ENCODE measurements around the gene KRT73. TPM values are rescaled to one million over a fixed set of nuclear protein-coding genes. Genes with fewer than 3 reads are reported as not detected.

KRT73 gene
- total and polyA plus RNA-seq, 4 donors = not detected

DNA sequence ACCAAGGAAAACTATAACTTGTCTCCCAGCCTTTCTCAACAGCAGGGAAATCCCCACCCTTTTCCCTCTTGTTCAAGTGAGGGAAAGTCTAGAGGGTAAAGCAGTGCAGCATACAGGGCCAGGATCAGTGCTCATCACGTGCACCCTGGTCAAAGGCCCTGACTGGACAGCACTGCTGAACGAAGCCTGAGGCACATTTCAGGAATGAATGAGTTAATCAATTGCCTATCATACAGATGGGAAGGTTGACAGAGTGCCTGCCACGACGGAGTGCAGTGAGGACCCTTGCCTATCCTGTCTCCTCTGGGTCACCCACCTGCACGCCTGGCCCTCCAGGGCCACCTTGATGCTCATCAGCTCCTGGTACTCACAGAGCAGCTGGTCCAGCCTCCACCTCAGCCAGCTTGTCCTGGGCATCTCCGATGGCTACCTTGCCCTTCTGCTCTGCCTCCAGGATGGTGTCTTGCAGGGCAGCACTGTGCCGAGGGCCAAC, 11.7 kb upstream of the KRT73 start:
- Histone ChIP-seq H3K36me3 (ENCODE audit: control insufficient read depth in 4 of 4, insufficient read depth in 3 of 4, low read depth in 1 of 4, low read length in 3 of 4) (no peaks in the 10 kb centered on the region), H3K4me3 (ENCODE audit: low read depth in 1 of 3, low read length in 3 of 3) (no peak overlapping the region), H3K27ac (ENCODE audit: low read depth in 1 of 2, low read length in 2 of 2) (no peak overlapping the region), H3K27me3 (ENCODE audit: control insufficient read depth in 4 of 4, insufficient read depth in 4 of 4, low read length in 3 of 4) (peaks cover 0 to 4% (median 0%) of the 10 kb centered on the region in 4 donors), H3K9me3 (ENCODE audit: control insufficient read depth in 4 of 4, low read length in 3 of 4) (no peaks in the 10 kb centered on the region), H3K4me1 (ENCODE audit: control insufficient read depth in 4 of 4, insufficient read depth in 4 of 4, low read length in 3 of 4) (no peaks in the 10 kb centered on the region), H3K9ac (ENCODE audit: low read depth in 1 of 2, low read length in 2 of 2) (no peak overlapping the region)
- TF ChIP-seq EGR1 (IDR thresholded peaks at IDR 0.05; ENCODE audit: low read depth in 2 of 2) (no peak), JUND (IDR thresholded peaks at IDR 0.05) (no peak), HNF4G (IDR thresholded peaks at IDR 0.05) (no peak), YY1 (IDR thresholded peaks at IDR 0.05) (no peak), GABPA (IDR thresholded peaks at IDR 0.05 in 1 of 2, conservative IDR thresholded peaks at IDR 0.05 in 1 of 2) (no peak), FOXA1 (IDR thresholded peaks at IDR 0.05) (no peak), SP1 (IDR thresholded peaks at IDR 0.05) (no peak), RXRA (IDR thresholded peaks at IDR 0.05) (no peak)
- TF ChIP-seq, protein P1, sequence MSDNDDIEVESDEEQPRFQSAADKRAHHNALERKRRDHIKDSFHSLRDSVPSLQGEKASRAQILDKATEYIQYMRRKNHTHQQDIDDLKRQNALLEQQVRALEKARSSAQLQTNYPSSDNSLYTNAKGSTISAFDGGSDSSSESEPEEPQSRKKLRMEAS (IDR thresholded peaks at IDR 0.05) = no peak
- TF ChIP-seq, protein P2, sequence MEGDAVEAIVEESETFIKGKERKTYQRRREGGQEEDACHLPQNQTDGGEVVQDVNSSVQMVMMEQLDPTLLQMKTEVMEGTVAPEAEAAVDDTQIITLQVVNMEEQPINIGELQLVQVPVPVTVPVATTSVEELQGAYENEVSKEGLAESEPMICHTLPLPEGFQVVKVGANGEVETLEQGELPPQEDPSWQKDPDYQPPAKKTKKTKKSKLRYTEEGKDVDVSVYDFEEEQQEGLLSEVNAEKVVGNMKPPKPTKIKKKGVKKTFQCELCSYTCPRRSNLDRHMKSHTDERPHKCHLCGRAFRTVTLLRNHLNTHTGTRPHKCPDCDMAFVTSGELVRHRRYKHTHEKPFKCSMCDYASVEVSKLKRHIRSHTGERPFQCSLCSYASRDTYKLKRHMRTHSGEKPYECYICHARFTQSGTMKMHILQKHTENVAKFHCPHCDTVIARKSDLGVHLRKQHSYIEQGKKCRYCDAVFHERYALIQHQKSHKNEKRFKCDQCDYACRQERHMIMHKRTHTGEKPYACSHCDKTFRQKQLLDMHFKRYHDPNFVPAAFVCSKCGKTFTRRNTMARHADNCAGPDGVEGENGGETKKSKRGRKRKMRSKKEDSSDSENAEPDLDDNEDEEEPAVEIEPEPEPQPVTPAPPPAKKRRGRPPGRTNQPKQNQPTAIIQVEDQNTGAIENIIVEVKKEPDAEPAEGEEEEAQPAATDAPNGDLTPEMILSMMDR (IDR thresholded peaks at IDR 0.05; ENCODE audit: low read depth, low read length, missing input control) = no peak
- TF ChIP-seq, protein P3, sequence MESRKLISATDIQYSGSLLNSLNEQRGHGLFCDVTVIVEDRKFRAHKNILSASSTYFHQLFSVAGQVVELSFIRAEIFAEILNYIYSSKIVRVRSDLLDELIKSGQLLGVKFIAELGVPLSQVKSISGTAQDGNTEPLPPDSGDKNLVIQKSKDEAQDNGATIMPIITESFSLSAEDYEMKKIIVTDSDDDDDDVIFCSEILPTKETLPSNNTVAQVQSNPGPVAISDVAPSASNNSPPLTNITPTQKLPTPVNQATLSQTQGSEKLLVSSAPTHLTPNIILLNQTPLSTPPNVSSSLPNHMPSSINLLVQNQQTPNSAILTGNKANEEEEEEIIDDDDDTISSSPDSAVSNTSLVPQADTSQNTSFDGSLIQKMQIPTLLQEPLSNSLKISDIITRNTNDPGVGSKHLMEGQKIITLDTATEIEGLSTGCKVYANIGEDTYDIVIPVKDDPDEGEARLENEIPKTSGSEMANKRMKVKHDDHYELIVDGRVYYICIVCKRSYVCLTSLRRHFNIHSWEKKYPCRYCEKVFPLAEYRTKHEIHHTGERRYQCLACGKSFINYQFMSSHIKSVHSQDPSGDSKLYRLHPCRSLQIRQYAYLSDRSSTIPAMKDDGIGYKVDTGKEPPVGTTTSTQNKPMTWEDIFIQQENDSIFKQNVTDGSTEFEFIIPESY (IDR thresholded peaks at IDR 0.05) = no peak
- 77% methylated on average over 7 of the region's 7 CpGs for WGBS
- peak; percentile 21 for DNase-seq (ENCODE audit: low spot score)

DNA sequence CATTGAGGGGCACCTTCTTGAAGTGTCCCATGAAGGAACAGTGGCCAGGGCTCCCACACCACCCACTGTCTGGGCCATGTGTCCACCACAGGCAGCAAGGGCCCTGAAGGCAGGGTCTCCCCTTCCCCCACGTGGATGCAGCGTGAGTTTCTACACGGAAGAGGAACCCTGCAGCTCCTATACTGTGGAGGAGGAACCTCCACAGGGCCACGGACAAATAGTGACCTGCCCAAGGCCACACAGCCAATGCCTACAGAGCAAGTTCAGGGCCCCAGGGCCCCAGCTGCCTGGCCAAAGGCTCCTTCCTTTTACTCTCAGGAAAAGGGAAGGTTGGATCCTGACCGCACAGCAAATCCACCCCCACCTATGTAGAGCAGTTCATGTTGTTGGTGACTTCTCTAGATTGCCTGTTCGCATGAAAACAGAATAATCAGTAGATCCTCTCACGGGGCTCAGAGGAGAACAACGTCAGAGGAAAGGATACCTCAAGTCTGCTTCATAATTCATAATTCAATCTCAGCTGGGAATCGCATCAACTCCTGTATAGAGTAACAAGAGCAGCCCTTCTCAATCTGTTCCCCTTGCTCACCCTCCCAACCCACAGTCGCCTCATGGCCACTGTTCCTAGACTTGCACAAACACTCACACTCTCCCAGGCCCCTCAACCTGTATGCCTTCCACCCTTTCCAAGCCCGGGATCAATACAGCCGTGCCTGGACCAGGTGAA, 11.1 kb upstream of the KRT73 start:
- no peak overlapping the region for H3K9ac ChIP-seq (ENCODE audit: low read depth in 1 of 2, low read length in 2 of 2)
- TF ChIP-seq JUND (IDR thresholded peaks at IDR 0.05) (no peak), EGR1 (IDR thresholded peaks at IDR 0.05; ENCODE audit: low read depth in 2 of 2) (no peak), FOXA1 (IDR thresholded peaks at IDR 0.05) (no peak), RAD21 (IDR thresholded peaks at IDR 0.05) (no peak), NR2F2 (IDR thresholded peaks at IDR 0.05) (no peak), YY1 (IDR thresholded peaks at IDR 0.05) (no peak)
- TF ChIP-seq, protein P4, sequence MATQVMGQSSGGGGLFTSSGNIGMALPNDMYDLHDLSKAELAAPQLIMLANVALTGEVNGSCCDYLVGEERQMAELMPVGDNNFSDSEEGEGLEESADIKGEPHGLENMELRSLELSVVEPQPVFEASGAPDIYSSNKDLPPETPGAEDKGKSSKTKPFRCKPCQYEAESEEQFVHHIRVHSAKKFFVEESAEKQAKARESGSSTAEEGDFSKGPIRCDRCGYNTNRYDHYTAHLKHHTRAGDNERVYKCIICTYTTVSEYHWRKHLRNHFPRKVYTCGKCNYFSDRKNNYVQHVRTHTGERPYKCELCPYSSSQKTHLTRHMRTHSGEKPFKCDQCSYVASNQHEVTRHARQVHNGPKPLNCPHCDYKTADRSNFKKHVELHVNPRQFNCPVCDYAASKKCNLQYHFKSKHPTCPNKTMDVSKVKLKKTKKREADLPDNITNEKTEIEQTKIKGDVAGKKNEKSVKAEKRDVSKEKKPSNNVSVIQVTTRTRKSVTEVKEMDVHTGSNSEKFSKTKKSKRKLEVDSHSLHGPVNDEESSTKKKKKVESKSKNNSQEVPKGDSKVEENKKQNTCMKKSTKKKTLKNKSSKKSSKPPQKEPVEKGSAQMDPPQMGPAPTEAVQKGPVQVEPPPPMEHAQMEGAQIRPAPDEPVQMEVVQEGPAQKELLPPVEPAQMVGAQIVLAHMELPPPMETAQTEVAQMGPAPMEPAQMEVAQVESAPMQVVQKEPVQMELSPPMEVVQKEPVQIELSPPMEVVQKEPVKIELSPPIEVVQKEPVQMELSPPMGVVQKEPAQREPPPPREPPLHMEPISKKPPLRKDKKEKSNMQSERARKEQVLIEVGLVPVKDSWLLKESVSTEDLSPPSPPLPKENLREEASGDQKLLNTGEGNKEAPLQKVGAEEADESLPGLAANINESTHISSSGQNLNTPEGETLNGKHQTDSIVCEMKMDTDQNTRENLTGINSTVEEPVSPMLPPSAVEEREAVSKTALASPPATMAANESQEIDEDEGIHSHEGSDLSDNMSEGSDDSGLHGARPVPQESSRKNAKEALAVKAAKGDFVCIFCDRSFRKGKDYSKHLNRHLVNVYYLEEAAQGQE (IDR thresholded peaks at IDR 0.05) = no peak
- TF ChIP-seq, protein P3 (IDR thresholded peaks at IDR 0.05) = no peak
- H3K4me1 ChIP-seq (ENCODE audit: control insufficient read depth in 4 of 4, insufficient read depth in 4 of 4, low read length in 3 of 4) = no peaks in the 10 kb centered on the region
- peak; percentile 26 for DNase-seq (ENCODE audit: low spot score)
- H3K27me3 ChIP-seq (ENCODE audit: control insufficient read depth in 4 of 4, insufficient read depth in 4 of 4, low read length in 3 of 4) = peaks cover 0 to 4% (median 0%) of the 10 kb centered on the region in 4 donors
- WGBS = 81% methylated on average over 12 of the region's 12 CpGs
- H3K4me3 ChIP-seq (ENCODE audit: low read depth in 1 of 3, low read length in 3 of 3) = no peak overlapping the region
- H3K36me3 ChIP-seq (ENCODE audit: control insufficient read depth in 4 of 4, insufficient read depth in 3 of 4, low read depth in 1 of 4, low read length in 3 of 4) = no peaks in the 10 kb centered on the region
- H3K27ac ChIP-seq (ENCODE audit: low read depth in 1 of 2, low read length in 2 of 2) = no peak overlapping the region
- no peaks in the 10 kb centered on the region for H3K9me3 ChIP-seq (ENCODE audit: control insufficient read depth in 4 of 4, low read length in 3 of 4)
